Progenitor cell of endocrine pancreas (in vitro differentiated cells): ENCODE measurements around the gene RASD2. TPM values are rescaled to one million over a fixed set of nuclear protein-coding genes. Genes with fewer than 3 reads are reported as not detected.

Source experiments
- DNase-seq: peaks from one replicate; pipeline ENCODE4 v3.0.0; 2021; ENCODE audit warnings: low spot score; ENCODE audit not compliant: unreplicated experiment
- H3K27ac Mint-ChIP-seq: 2 replicates; pipeline ENCODE4 v1.8.0; 2021; ENCODE audit warnings: mild to moderate bottlenecking, moderate library complexity, mixed read lengths
- H3K27me3 Mint-ChIP-seq: 2 replicates; pipeline ENCODE4 v1.8.0; 2021; ENCODE audit warnings: mixed read lengths
- H3K36me3 Mint-ChIP-seq: 2 replicates; pipeline ENCODE4 v1.8.0; 2022; ENCODE audit warnings: mixed read lengths; ENCODE audit not compliant: insufficient read depth
- H3K4me1 Mint-ChIP-seq: 2 replicates; pipeline ENCODE4 v1.8.0; 2021; ENCODE audit warnings: low read depth, mixed read lengths
- H3K4me3 Mint-ChIP-seq: 2 replicates; pipeline ENCODE4 v1.8.0; 2021; ENCODE audit warnings: low read depth, mild to moderate bottlenecking, moderate library complexity, mixed read lengths
- H3K9me3 Mint-ChIP-seq: 2 replicates; pipeline ENCODE4 v1.8.0; 2021; ENCODE audit warnings: low read depth, mixed read lengths
- CTCF ChIP-seq: fragments of 200-600 bp; sonication (generic); IDR thresholded peaks from one replicate; pipeline ENCODE4 v1.5.0; 2021; ENCODE audit warnings: antibody characterized with exemption, mild to moderate bottlenecking; ENCODE audit not compliant: unreplicated experiment
- total RNA-seq: library from RNA; stranded (reverse); gene quantifications from 2 replicates; pipeline ENCODE4 v1.2.1, GENCODE V29; 2021

The RASD2 gene
- total RNA-seq, 1 donor from 2014 or later: 0.07 TPM

GRCh38 chr22:35521358-35522224 lies 19.0 kb upstream of the RASD2 start:
- Mint-ChIP-seq H3K36me3 (no peaks in the 10 kb centered on the region), H3K27me3 (peaks cover 35% of the 10 kb centered on the region), H3K27ac (no peak overlapping the region), H3K4me1 (peaks cover 2% of the 10 kb centered on the region), H3K4me3 (no peak overlapping the region), H3K9me3 (no peaks in the 10 kb centered on the region)
- TF ChIP-seq CTCF: no peak
- DNase-seq: no peak

- DNase-seq: no peak
- no peak overlapping the region for H3K27ac Mint-ChIP-seq
- no peaks in the 10 kb centered on the region for H3K36me3 Mint-ChIP-seq
- TF ChIP-seq CTCF: no peak
- H3K4me3 Mint-ChIP-seq: no peak overlapping the region
- no peaks in the 10 kb centered on the region for H3K9me3 Mint-ChIP-seq
- H3K27me3 Mint-ChIP-seq: peaks cover 32% of the 10 kb centered on the region
- H3K4me1 Mint-ChIP-seq: peaks cover 2% of the 10 kb centered on the region
These were observed 18.1 kb upstream of the RASD2 start for GRCh38 chr22:35522225-35523149.

GRCh38 chr22:35523167-35523947 lies 17.3 kb upstream of the RASD2 start:
- Mint-ChIP-seq H3K36me3 (no peaks in the 10 kb centered on the region), H3K9me3 (no peaks in the 10 kb centered on the region), H3K27me3 (peaks cover 25% of the 10 kb centered on the region), H3K27ac (no peak overlapping the region), H3K4me1 (no peaks in the 10 kb centered on the region), H3K4me3 (no peak overlapping the region)
- DNase-seq: no peak
- no peak for TF ChIP-seq CTCF

- H3K27me3 Mint-ChIP-seq: peaks cover 24% of the 10 kb centered on the region
- H3K36me3 Mint-ChIP-seq: no peaks in the 10 kb centered on the region
- H3K27ac Mint-ChIP-seq: no peak overlapping the region
- peaks cover 5% of the 10 kb centered on the region for H3K9me3 Mint-ChIP-seq
- TF ChIP-seq CTCF: no peak
- no peak for DNase-seq
- H3K4me3 Mint-ChIP-seq: no peak overlapping the region
- no peaks in the 10 kb centered on the region for H3K4me1 Mint-ChIP-seq
These were observed 15.5 kb upstream of the RASD2 start for GRCh38 chr22:35524966-35525686.
